Fibroblast of mammary gland (primary cell): ENCODE data around the gene TIPARP.

Experiments used
- DNase-seq: peaks from one replicate; pipeline ENCODE4 v3.0.0-alpha.2; 2010; ENCODE audit warnings: low read depth
- H3K4me3 ChIP-seq: 2 replicates; pipeline ENCODE4 v1.5.1; 2011; ENCODE audit warnings: low read depth, mild to moderate bottlenecking, low read length, moderate library complexity; ENCODE audit not compliant: control insufficient read depth
- TF ChIP-seq, protein P1 (sequence below): conservative IDR thresholded peaks from 2 replicates; pipeline ENCODE4 v1.5.1; 2011; ENCODE audit warnings: low read depth, low read length, inconsistent platforms; ENCODE audit not compliant: control insufficient read depth, insufficient read depth

TIPARP gene

DNA sequence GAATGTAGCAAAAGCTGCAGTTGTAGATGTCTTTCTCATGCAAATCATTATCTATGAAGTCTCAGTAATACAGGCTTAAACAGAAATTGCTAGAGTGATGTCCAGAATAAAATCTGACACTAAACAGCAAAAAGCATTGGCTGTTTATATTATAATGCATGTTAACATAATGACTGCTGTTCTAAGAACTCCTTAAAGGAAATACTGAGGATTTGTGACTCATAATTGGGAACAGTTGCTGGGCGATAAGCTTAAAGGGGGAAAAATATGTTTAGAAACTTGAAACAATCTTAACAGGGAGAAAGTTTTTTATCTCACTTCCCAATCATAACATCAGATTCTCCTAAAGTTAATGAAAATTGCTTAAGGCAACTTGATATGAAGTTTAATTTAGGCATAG, 17.5 kb downstream of the TIPARP start:
- peak overlapping the region; percentile 22 for H3K4me3 ChIP-seq
- peak; percentile 82 for DNase-seq
- TF ChIP-seq, protein P1, sequence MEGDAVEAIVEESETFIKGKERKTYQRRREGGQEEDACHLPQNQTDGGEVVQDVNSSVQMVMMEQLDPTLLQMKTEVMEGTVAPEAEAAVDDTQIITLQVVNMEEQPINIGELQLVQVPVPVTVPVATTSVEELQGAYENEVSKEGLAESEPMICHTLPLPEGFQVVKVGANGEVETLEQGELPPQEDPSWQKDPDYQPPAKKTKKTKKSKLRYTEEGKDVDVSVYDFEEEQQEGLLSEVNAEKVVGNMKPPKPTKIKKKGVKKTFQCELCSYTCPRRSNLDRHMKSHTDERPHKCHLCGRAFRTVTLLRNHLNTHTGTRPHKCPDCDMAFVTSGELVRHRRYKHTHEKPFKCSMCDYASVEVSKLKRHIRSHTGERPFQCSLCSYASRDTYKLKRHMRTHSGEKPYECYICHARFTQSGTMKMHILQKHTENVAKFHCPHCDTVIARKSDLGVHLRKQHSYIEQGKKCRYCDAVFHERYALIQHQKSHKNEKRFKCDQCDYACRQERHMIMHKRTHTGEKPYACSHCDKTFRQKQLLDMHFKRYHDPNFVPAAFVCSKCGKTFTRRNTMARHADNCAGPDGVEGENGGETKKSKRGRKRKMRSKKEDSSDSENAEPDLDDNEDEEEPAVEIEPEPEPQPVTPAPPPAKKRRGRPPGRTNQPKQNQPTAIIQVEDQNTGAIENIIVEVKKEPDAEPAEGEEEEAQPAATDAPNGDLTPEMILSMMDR, result no peak

DNA sequence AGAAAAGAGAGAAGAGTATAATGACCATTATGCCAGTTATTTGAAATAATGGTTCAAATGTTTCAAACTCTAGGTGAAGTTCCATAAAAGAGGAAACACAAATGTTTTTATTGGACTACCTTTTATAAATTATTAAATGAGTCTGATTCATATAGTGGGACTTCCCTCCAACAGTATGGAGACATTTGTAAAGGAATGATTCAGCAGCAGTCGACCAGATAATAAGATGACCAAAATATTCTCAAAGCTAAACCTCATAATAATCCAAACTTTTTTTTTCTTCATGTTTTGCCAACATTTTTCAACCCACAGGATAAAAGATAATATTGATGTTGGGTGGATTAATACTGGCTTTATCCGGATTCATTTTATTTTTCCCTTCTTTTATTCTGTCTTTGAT, 18.8 kb downstream of the TIPARP start:
- H3K4me3 ChIP-seq, result no peak overlapping the region
- peak; percentile 74 for DNase-seq
- TF ChIP-seq, protein P1, result no peak

DNA sequence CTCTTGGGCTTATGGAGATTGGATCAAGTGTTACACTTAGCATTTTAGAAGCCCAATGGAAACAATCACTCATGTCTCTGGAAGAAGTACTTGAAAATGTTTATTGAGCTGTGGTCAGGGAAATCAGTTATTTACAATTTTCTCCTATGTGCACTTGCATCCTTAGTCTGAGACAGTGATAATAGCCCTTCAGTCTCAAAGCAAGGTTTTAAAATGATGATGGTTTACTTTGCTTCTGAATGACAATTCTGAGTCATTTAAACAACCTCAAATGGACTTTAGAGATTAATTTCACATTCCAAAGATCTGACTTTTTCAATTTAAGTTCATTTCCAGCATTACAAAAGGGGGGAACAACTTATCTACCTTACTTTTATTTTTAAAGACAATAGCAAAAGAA, 20.1 kb downstream of the TIPARP start:
- peak; percentile 31 for DNase-seq
- no peak overlapping the region for H3K4me3 ChIP-seq
- TF ChIP-seq, protein P1, result no peak

DNA sequence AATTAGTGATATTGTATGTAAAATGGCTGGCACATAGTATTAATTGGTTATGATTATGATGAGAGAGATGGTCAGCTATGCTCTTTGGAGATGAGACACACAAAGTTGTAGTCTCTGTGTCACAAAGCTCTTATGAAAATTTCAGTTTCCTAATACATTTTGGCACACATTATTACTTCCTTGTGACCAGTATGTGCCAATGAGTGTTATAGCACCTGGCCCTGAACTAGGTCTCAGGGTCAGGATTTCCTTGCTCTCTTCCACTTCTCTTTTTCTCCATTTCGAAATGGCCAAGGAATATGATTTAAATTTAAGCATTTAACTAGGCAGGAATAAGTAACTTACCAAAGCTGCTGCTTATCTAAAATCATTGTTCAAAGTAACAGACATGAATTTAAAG, 28.0 kb downstream of the TIPARP start:
- no peak for DNase-seq
- TF ChIP-seq, protein P1, result no peak

DNA sequence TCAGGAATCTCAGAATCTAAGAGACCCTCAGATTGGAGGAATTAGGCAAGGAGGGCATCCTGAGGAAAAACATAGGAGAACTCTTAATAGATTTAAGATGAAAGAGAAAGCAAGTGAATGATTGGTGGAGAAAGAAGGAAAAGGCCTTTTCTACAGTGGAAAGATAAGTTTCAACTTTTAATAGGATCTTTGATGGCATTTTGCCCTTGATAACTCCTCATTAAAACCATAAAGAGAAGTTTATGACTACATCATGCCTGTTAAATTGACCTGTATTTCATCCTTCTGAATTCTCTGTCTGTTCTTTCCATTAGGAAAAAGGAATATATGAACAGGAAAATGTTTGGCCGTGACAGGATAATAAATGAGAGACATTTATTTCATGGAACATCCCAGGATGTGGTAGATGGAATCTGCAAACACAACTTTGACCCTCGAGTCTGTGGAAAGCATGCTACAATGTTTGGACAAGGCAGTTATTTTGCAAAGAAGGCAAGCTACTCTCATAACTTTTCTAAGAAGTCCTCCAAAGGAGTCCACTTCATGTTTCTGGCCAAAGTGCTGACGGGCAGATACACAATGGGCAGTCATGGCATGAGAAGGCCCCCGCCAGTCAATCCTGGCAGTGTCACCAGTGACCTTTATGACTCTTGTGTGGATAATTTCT, 30.1 kb downstream of the TIPARP start:
- H3K4me3 ChIP-seq, result no peak overlapping the region
- TF ChIP-seq, protein P1, result no peak
- no peak for DNase-seq

More for the DNA sequence above, 28.0 kb downstream of the TIPARP start:
- no peak overlapping the region for H3K4me3 ChIP-seq

DNA sequence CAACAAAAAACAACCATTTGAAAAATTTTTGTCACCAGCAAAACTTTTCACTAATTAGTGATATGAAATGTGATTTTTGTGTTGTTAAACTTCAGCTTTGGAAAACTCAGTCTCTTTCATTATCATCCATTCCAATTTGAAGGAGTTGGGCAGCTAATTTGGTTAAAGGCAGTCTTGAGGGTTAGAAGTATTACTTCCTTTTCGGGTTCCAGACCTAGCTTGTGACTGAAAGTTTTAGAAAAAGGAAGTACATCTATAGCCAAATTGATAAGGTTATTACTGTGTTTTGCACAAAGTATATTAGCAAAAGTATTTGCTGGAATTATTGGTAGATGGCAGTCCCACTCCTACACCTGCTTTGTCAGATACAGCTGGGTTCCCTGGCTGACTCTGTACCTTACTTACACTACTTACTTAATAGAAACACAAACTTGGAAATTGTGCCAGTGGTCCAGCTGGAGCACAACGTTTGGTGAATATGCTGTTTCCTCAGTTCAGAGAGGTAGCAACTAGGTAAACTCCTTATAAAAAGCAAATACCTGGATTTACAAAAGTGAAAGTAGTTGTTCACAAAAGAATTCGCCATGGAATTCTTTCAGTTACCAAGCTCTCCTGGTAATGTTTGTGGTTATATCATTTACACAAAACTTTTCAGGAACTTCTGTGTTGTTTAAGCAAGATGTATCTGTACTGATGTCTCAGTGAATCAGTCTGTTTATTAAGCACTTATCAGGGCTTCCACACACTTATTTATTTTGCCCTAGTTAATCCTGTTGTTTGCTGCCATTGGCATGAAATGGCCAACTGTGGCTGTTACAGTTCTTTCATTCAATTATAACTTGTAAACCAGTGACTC, 31.6 kb downstream of the TIPARP start:
- H3K4me3 ChIP-seq, result no peak overlapping the region
- TF ChIP-seq, protein P1, result no peak

More for the DNA sequence above, 31.6 kb downstream of the TIPARP start:
- DNase-seq, result no peak
